SU-DHL-6 (cell line): ENCODE data around the gene VPS13D.

Experiments used
- H2AFZ ChIP-seq: fragments of 200-600 bp; sonication (generic); 2 replicates; pipeline ENCODE4 v1.6.1; 2014; ENCODE audit warnings: low read depth, mild to moderate bottlenecking, moderate library complexity, mixed read lengths, antibody characterized with exemption, low read length; ENCODE audit not compliant: severe bottlenecking
- H3F3A ChIP-seq: fragments of 200-600 bp; shearing (Covaris generic); 2 replicates; pipeline ENCODE4 v1.6.0; 2016; ENCODE audit warnings: antibody characterized with exemption, mild to moderate bottlenecking; ENCODE audit not compliant: insufficient read depth
- H3K27ac ChIP-seq: fragments of 200-600 bp; sonication (generic); 2 replicates; pipeline ENCODE4 v1.5.1; 2016; ENCODE audit warnings: low read depth, mild to moderate bottlenecking, low read length, moderate library complexity, mixed read lengths
- H3K27me3 ChIP-seq: fragments of 200-600 bp; sonication (generic), shearing (Covaris generic); 2 replicates; pipeline ENCODE4 v1.6.0; 2014; ENCODE audit warnings: mild to moderate bottlenecking, low read length
- H3K36me3 ChIP-seq: fragments of 200-600 bp; sonication (generic); 2 replicates; pipeline ENCODE4 v1.6.1; 2014; ENCODE audit warnings: mild to moderate bottlenecking, low read length, mixed read lengths
- H3K4me2 ChIP-seq: fragments of 300-600, 200-600 bp; shearing (Covaris generic), sonication (generic); 2 replicates; pipeline ENCODE4 v1.6.0; 2014; ENCODE audit warnings: low read length, low read depth, mild to moderate bottlenecking; ENCODE audit not compliant: poor library complexity, severe bottlenecking
- H3K4me3 ChIP-seq: fragments of 200-600 bp; sonication (generic); 2 replicates; pipeline ENCODE4 v1.5.1; 2014; ENCODE audit warnings: antibody characterized with exemption, low read length, mild to moderate bottlenecking, mixed read lengths; ENCODE audit not compliant: insufficient read depth, poor library complexity, severe bottlenecking
- H3K79me2 ChIP-seq: fragments of 200-600 bp; sonication (generic); 2 replicates; pipeline ENCODE4 v1.6.1; 2014; ENCODE audit warnings: mild to moderate bottlenecking, low read length, moderate library complexity; ENCODE audit not compliant: insufficient read depth
- H3K9ac ChIP-seq: fragments of 200-600 bp; sonication (generic); 2 replicates; pipeline ENCODE4 v1.7.0; 2014; ENCODE audit warnings: mild to moderate bottlenecking, low read length
- H3K9me2 ChIP-seq: fragments of 200-600 bp; sonication (generic); replicated peaks from 2 replicates; pipeline ENCODE4 v1.6.1; 2014; ENCODE audit warnings: low read length; ENCODE audit not compliant: insufficient read depth
- H3K9me3 ChIP-seq: fragments of 200-600 bp; sonication (generic); 2 replicates; pipeline ENCODE4 v1.6.1; 2014; ENCODE audit warnings: low read length, mixed read lengths; ENCODE audit not compliant: insufficient read depth
- H4K20me1 ChIP-seq: fragments of 200-600 bp; sonication (generic); 2 replicates; pipeline ENCODE4 v1.6.1; 2014; ENCODE audit warnings: low read depth, mild to moderate bottlenecking, antibody characterized with exemption, low read length, moderate library complexity, mixed read lengths
- EZH2phosphoT487 ChIP-seq: fragments of 200-600 bp; sonication (generic), shearing (Covaris generic); conservative IDR thresholded peaks from 2 replicates; pipeline ENCODE4 v1.6.1; 2018; ENCODE audit warnings: mild to moderate bottlenecking, antibody characterized with exemption, low read length, moderate library complexity, mixed read lengths
- TF ChIP-seq, protein P1 (sequence below): fragments of 200-600 bp; sonication (generic); IDR thresholded peaks from one replicate; pipeline ENCODE4 v1.5.1; 2017; ENCODE audit warnings: antibody characterized with exemption, mild to moderate bottlenecking, low read length, moderate library complexity; ENCODE audit not compliant: insufficient read depth, poor library complexity, severe bottlenecking

Gene VPS13D

DNA sequence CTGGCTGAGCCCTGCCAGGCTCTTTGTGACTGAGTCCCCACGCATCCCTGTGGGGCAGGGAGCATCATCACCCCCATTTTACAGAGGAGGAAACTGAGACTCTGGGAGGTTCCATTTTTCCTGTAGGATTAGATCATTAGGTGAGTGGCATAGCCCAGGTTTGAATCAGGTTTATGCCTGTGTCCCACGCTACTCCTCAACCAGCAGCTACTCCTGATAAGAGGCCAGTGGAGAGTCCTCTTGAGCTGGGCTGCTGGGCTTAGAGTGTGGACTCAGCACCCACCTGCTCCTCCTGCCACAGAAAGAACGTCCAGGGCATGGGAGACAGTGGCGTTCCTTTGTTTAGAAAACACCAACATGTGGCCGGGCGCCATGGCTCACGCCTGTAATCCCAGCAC, 32.3 kb upstream of the VPS13D start:
- Histone ChIP-seq H3K4me3 (no peak overlapping the region), H3F3A (no peaks in the 10 kb centered on the region), H4K20me1 (no peaks in the 10 kb centered on the region), H3K79me2 (no peaks in the 10 kb centered on the region), H3K36me3 (no peaks in the 10 kb centered on the region), H3K27me3 (no peaks in the 10 kb centered on the region), H3K9ac (no peak overlapping the region), H3K4me2 (no peak overlapping the region), H3K9me3 (no peaks in the 10 kb centered on the region), H3K27ac (no peak overlapping the region), H3K9me2 (no peaks in the 10 kb centered on the region), H2AFZ (no peak overlapping the region)
- TF ChIP-seq, protein P1, sequence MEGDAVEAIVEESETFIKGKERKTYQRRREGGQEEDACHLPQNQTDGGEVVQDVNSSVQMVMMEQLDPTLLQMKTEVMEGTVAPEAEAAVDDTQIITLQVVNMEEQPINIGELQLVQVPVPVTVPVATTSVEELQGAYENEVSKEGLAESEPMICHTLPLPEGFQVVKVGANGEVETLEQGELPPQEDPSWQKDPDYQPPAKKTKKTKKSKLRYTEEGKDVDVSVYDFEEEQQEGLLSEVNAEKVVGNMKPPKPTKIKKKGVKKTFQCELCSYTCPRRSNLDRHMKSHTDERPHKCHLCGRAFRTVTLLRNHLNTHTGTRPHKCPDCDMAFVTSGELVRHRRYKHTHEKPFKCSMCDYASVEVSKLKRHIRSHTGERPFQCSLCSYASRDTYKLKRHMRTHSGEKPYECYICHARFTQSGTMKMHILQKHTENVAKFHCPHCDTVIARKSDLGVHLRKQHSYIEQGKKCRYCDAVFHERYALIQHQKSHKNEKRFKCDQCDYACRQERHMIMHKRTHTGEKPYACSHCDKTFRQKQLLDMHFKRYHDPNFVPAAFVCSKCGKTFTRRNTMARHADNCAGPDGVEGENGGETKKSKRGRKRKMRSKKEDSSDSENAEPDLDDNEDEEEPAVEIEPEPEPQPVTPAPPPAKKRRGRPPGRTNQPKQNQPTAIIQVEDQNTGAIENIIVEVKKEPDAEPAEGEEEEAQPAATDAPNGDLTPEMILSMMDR, result no peak
- TF ChIP-seq EZH2phosphoT487, result no peak

DNA sequence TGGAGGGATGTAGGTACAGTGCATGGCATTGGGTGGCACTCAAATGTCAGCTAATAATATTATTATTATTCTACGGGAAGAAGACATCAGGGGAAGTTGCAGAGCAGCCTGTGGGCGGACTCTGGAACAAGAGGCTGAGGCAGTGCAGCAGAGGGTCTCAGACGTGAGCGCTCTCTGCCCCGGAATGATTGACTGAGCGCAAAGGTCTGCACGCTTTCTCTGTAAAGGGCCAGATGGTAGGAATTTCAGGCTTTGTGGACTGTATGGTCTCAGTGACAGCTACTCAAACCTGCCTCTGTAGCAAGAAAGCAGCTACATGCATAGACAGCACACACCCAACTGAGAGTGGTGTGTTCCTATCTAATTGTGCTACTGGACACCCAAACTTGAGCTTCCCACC, 29.6 kb upstream of the VPS13D start:
- no peak overlapping the region for H2AFZ ChIP-seq
- TF ChIP-seq EZH2phosphoT487, result no peak
- TF ChIP-seq, protein P1, result no peak
- no peaks in the 10 kb centered on the region for H4K20me1 ChIP-seq
- no peak overlapping the region for H3K9ac ChIP-seq
- no peaks in the 10 kb centered on the region for H3K27me3 ChIP-seq
- H3K4me3 ChIP-seq, result no peak overlapping the region
- H3F3A ChIP-seq, result no peaks in the 10 kb centered on the region
- H3K36me3 ChIP-seq, result no peaks in the 10 kb centered on the region
- no peaks in the 10 kb centered on the region for H3K9me2 ChIP-seq
- H3K27ac ChIP-seq, result no peak overlapping the region
- H3K79me2 ChIP-seq, result no peaks in the 10 kb centered on the region
- H3K4me2 ChIP-seq, result no peak overlapping the region
- H3K9me3 ChIP-seq, result no peaks in the 10 kb centered on the region

DNA sequence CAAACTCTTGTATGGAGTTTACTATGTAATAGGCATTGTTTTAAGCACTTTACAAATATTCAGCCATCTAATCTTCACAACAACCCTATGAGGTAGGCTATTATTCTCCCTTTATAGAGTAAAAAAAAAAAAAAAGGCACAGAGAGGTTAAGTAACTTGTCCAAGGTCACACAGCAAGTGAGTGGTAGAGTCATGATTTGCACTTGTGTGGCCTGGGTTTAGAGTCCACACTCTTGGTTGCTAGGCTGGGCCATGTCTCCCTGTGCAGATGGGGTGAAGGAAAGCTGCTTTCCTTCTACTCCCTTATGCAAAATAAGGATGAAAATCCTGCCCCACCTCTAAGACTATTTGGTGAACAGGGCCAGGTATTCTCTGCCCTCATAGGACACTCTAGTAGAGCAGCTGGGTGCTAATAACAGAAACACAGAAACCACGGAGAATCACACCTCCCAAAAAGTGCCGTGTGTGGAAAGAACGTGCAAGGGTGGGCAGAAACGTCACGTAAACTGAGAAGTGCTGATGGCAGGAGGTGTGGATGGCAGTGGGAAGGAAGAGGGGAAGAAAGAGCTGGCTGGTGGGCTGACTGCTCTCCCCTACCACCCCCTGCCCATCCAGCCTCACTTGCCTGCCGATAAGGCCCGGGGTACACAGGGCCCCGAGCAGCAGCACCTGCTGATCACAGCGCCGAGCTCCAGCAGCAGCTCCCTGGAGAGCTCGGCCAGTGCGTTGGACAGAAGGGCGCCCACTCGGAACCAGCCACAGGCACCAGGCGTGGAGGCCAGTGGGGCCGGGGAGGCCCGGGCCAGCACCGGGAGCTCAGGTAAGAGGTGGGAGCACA, 28.3 kb upstream of the VPS13D start:
- Histone ChIP-seq H2AFZ (no peak overlapping the region), H3K27ac (no peak overlapping the region), H3K4me2 (no peak overlapping the region), H3K4me3 (no peak overlapping the region), H3K79me2 (no peaks in the 10 kb centered on the region), H3K9me3 (no peaks in the 10 kb centered on the region), H3K9me2 (no peaks in the 10 kb centered on the region), H3K36me3 (no peaks in the 10 kb centered on the region), H3K27me3 (no peaks in the 10 kb centered on the region), H3K9ac (no peak overlapping the region), H3F3A (no peaks in the 10 kb centered on the region), H4K20me1 (no peaks in the 10 kb centered on the region)
- TF ChIP-seq, protein P1, result no peak
- TF ChIP-seq EZH2phosphoT487, result no peak
